Kidney (tissue), 14 donors: Measurements from ENCODE around the gene SPECC1L. TPM values are rescaled to one million over a fixed set of nuclear protein-coding genes. Genes with fewer than 3 reads are reported as not detected.

Source experiments
- DNase-seq, 5 donors: peaks; one replicate each; pipeline ENCODE4 v3.0.0-alpha.2; 2013 to 2020
- FAIRE-seq: peaks from 2 replicates; lab custom pipeline; 2012; peaks lifted over from hg19 to GRCh38; lab: Jason Lieb, UNC
- H3K27ac ChIP-seq, 2 donors: one replicate each; pipeline ENCODE4 v1.7.0; 2013; ENCODE audit warnings: low read depth in 2 of 2, low read length in 2 of 2, inconsistent platforms in 1 of 2
- H3K27me3 ChIP-seq: one replicate; pipeline ENCODE4 v1.7.1; 2013; ENCODE audit warnings: low read length, inconsistent platforms; ENCODE audit not compliant: control insufficient read depth, insufficient read depth
- H3K36me3 ChIP-seq, 3 donors: one replicate each; pipeline versions ENCODE4 v1.7.0 to v1.7.1; 2013; ENCODE audit warnings: low read length in 3 of 3, control low read depth in 1 of 3, inconsistent platforms in 1 of 3; ENCODE audit not compliant: insufficient read depth in 3 of 3, control insufficient read depth in 2 of 3
- H3K4me1 ChIP-seq, 3 donors: one replicate each; pipeline versions ENCODE4 v1.7.0 to v1.7.1; 2013; ENCODE audit warnings: low read length in 3 of 3, inconsistent platforms in 1 of 3, low read depth in 1 of 3; ENCODE audit not compliant: control insufficient read depth in 2 of 3, insufficient read depth in 2 of 3
- H3K4me3 ChIP-seq, 3 donors: one replicate each; pipeline versions ENCODE4 v1.7.0 to v1.8.1; 2013; ENCODE audit warnings: low read length in 3 of 3, control low read depth in 1 of 3, inconsistent platforms in 1 of 3
- H3K9ac ChIP-seq, 3 donors: one replicate each; pipeline versions ENCODE4 v1.7.0 to v1.7.1; 2013; ENCODE audit warnings: low read length in 3 of 3, control low read depth in 1 of 3, inconsistent platforms in 1 of 3
- H3K9me3 ChIP-seq, 3 donors: one replicate each; pipeline versions ENCODE4 v1.7.0 to v1.7.1; 2013; ENCODE audit warnings: low read length in 3 of 3, control low read depth in 1 of 3, inconsistent platforms in 1 of 3; ENCODE audit not compliant: control insufficient read depth in 2 of 3, insufficient read depth in 1 of 3
- intact Hi-C: fragments of 100-400 bp; cut with DNase I; formaldehyde crosslinking; loops from one replicate; pipeline ENCODE4 v1.11.1; 2022
- polyA plus RNA-seq: library from polyadenylated mRNA; stranded (reverse); fragments of 350-450 nt; fragmentation: Illumina TruSeq; extraction: RNeasy Lipid Tissue Mini Kit (QIAGEN cat#74804); gene quantifications from one replicate; pipeline ENCODE4 v1.2.3, GENCODE V29; 2014; ENCODE audit warnings: low read depth, low replicate concordance; ENCODE audit not compliant: insufficient read depth
- total RNA-seq: library from RNA; stranded (reverse); fragmentation: NEBNext Ultra II Directional; extraction: Animal tissue kit (Norgen Biotek cat#: 25700); gene quantifications from one replicate; pipeline ENCODE4 v1.2.1, GENCODE V29; 2021
- TF ChIP-seq, protein P1 (sequence below): IDR thresholded peaks from 3 replicates; pipeline ENCODE4 v1.5.1; 2012; ENCODE audit warnings: mild to moderate bottlenecking, moderate library complexity, borderline replicate concordance; ENCODE audit not compliant: insufficient read depth; ENCODE audit errors: extremely low read depth
- donor health status: control.
- donor health status: control.
- donor health status: control.
- donor health status: control.
- donor health status: control.
- donor health status: DM: yes; HTN: yes; CAD: no.
- donor health status: Normal renal cell carcinoma (clear cell type).

SPECC1L gene
- total and polyA plus RNA-seq, 2 donors from 2014 or later = 11.1 to 65.8 TPM

DNA sequence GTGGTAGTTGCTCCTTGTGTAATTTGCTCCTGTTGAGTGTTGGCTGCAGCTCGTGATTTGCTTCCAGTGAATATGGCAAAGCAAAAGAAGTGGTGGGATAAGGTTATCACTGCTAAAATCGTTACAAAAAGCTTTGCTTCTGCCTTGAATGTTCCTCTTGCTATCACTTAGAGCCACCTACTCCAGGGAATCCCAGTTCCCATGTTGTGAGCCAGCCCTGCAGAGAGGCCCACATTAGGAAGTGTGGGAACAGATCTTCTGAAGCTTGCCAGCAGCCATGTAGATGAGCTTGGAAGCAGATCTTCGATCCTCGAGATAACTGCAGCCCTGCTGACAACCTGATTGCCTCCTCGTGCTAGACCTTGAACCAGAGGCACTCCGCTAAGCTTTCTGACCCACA, 71.0 kb downstream of the SPECC1L start:
- Histone ChIP-seq H3K27ac (no peak overlapping the region), H3K4me1 (no peaks in the 10 kb centered on the region), H3K9ac (no peak overlapping the region), H3K4me3 (no peak overlapping the region), H3K36me3 (peaks cover 0 to 22% (median 13%) of the 10 kb centered on the region in 3 donors), H3K9me3 (no peaks in the 10 kb centered on the region), H3K27me3 (no peaks in the 10 kb centered on the region)
- TF ChIP-seq, protein P1, sequence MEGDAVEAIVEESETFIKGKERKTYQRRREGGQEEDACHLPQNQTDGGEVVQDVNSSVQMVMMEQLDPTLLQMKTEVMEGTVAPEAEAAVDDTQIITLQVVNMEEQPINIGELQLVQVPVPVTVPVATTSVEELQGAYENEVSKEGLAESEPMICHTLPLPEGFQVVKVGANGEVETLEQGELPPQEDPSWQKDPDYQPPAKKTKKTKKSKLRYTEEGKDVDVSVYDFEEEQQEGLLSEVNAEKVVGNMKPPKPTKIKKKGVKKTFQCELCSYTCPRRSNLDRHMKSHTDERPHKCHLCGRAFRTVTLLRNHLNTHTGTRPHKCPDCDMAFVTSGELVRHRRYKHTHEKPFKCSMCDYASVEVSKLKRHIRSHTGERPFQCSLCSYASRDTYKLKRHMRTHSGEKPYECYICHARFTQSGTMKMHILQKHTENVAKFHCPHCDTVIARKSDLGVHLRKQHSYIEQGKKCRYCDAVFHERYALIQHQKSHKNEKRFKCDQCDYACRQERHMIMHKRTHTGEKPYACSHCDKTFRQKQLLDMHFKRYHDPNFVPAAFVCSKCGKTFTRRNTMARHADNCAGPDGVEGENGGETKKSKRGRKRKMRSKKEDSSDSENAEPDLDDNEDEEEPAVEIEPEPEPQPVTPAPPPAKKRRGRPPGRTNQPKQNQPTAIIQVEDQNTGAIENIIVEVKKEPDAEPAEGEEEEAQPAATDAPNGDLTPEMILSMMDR = no peak
- DNase-seq (no peak), FAIRE-seq (no peak)
- intact Hi-C loops = no loop called here

DNA sequence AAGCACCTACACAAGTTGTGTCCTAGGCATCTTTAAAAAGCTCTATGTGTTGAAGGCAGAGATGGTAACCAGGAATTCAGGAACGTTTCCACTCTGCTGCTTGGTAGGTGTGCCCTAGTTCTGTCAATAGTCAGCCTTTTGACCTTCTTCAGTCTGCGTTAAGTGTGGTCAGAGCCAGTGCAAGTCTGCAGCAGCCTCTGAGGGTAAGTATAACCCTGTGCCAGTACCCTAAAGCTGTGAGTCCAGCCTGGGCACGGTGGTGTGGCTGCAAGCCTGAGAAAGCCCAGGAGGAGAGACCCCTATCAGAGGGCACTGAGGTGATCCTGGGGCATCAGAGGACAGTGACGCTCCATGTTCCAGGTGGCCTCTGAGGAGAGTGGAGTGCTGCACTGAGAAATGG, 80.0 kb downstream of the SPECC1L start:
- FAIRE-seq = no peak
- H3K27me3 ChIP-seq = no peaks in the 10 kb centered on the region
- DNase-seq = no peak
- intact Hi-C loops = no loop called here
- TF ChIP-seq, protein P1 = no peak
- peaks cover 0 to 5% (median 0%) of the 10 kb centered on the region in 3 donors for H3K9me3 ChIP-seq
- no peak overlapping the region for H3K27ac ChIP-seq
- H3K4me1 ChIP-seq = no peaks in the 10 kb centered on the region
- peaks cover 5 to 40% (median 9%) of the 10 kb centered on the region in 3 donors for H3K36me3 ChIP-seq
- no peak overlapping the region for H3K4me3 ChIP-seq
- no peak overlapping the region for H3K9ac ChIP-seq

DNA sequence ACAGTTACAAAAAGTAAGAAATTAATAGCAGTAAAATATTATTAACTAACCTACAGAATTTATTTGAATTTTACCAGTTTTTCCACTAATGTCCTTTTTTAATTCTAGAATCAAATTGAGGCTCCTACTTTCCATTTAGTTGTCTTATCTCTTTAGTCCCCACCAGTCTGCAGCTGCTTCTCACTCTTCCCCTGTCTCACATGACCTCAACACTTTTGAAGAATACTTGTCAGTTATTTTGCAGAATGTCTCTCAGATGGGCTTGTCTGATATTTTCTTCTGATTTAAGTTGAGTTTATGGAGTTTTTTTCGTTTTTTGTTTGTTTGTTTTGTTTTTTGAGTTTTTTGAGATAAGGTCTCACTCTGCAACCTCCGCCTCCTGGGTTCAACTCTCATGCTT, 82.5 kb downstream of the SPECC1L start:
- Histone ChIP-seq H3K9ac (no peak overlapping the region), H3K4me3 (no peak overlapping the region), H3K36me3 (peaks cover 3 to 29% (median 7%) of the 10 kb centered on the region in 3 donors), H3K4me1 (peaks cover 0 to 5% (median 0%) of the 10 kb centered on the region in 3 donors), H3K9me3 (peaks cover 0 to 5% (median 0%) of the 10 kb centered on the region in 3 donors), H3K27ac (no peak overlapping the region), H3K27me3 (no peaks in the 10 kb centered on the region)
- intact Hi-C loops = no loop called here
- FAIRE-seq (no peak), DNase-seq (no peak)
- TF ChIP-seq, protein P1 = no peak

DNA sequence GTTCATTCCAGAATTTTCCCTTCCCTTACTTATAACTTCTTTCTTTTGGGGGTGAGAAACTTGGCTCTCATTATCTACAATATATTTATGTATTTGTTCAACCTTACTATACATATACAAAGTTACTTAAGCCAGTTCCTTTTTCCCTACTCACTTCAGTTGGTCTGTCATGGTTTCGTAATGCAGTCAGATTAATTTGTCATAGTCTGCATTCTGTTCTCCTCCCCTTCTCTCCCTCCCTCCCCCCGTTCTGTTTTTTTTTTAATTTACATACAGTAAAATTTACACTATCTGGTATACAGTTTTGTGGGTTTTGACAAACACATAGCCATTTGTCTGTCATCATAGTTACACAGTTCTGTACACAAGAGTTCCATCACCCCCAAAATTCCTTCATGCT, 84.9 kb downstream of the SPECC1L start:
- no peak overlapping the region for H3K4me3 ChIP-seq
- intact Hi-C loops = no loop called here
- FAIRE-seq = no peak
- peaks cover 0 to 22% (median 9%) of the 10 kb centered on the region in 3 donors for H3K4me1 ChIP-seq
- H3K36me3 ChIP-seq = peaks cover 0 to 27% (median 3%) of the 10 kb centered on the region in 3 donors
- no peak overlapping the region for H3K27ac ChIP-seq
- H3K9me3 ChIP-seq = peaks cover 0 to 5% (median 0%) of the 10 kb centered on the region in 3 donors
- DNase-seq = no peak
- no peaks in the 10 kb centered on the region for H3K27me3 ChIP-seq
- TF ChIP-seq, protein P1 = no peak
- H3K9ac ChIP-seq = no peak overlapping the region
